ENCODE results near the gene INMT.

The INMT gene

DNA sequence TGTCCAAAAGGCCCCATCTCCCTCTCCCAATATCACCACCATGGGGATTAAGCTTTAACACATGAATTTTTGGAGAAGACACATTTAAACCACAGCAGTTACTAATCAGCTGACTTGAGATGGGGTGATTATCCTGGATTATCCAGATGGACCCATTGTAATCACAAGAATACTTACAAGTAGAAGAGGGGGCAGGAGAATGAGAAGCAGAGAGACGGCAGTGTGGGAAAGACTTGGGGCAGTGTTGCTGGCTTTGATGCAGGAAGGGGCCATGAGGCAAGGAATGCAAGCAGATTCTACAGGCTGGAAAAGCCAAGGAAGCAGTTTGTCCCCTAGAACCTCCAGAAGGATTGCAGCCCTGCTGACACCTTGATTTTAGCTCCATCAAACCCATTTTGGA lies 30.7 kb upstream of the INMT start:
- Histone ChIP-seq H4K20me1 (ENCODE audit: insufficient read depth, low read length) (no peaks in the 10 kb centered on the region), H3K9me2 (ENCODE audit: low read depth, low read length) (no peaks in the 10 kb centered on the region), H3K4me2 (ENCODE audit: low read length) (no peak overlapping the region), H3K9ac (ENCODE audit: low read length) (no peak overlapping the region), H2AFZ (ENCODE audit: low read length) (no peak overlapping the region), H3K79me2 (ENCODE audit: insufficient read depth, low read length) (no peaks in the 10 kb centered on the region), H3K36me3 (ENCODE audit: insufficient read depth, low read length) (no peaks in the 10 kb centered on the region), H3K27me3 (ENCODE audit: insufficient read depth, low read length) (peaks cover 7% of the 10 kb centered on the region; the same call in 1 of the 2 replicates), H3K9me3 (ENCODE audit: low read length) (peaks cover 3% of the 10 kb centered on the region; the same call in 1 of the 2 replicates), H3K4me3 (ENCODE audit: low read depth, low read length, poor library complexity, severe bottlenecking) (no peak overlapping the region), H3K4me1 (ENCODE audit: insufficient read depth, low read length, severe bottlenecking) (no peaks in the 10 kb centered on the region), H3F3A (ENCODE audit: insufficient read depth, low read length) (no peaks in the 10 kb centered on the region), H3K27ac (ENCODE audit: low read depth, low read length, poor library complexity, severe bottlenecking) (no peak overlapping the region)
- no peak for TF ChIP-seq EZH2 (IDR thresholded peaks at IDR 0.05; ENCODE audit: borderline replicate concordance, low read length)

DNA sequence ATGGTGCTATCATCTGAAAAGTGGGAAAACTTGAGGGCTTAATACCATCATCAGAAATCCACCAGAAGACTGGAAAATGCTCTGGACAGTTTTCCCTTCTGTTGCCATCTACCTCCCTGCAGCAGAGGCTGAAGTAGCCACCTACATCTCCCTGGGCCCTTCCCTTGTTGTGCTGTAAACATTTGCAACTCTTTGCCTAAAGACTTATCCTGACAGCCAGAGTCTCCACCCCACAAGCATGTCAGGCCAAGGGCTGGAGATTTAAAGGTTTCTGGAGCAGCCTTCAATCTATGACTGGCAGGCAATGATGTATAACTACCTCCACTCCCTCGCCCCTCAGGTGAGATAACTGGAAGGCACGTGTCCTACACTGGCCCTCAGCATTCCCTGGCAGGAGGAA lies 29.7 kb upstream of the INMT start:
- Histone ChIP-seq H3K4me2 (ENCODE audit: low read length) (no peak overlapping the region), H3K9me3 (ENCODE audit: low read length) (peaks cover 3% of the 10 kb centered on the region; the same call in 1 of the 2 replicates), H3K27ac (ENCODE audit: low read depth, low read length, poor library complexity, severe bottlenecking) (no peak overlapping the region), H3K27me3 (ENCODE audit: insufficient read depth, low read length) (peaks cover 7% of the 10 kb centered on the region; the same call in 1 of the 2 replicates), H3K4me1 (ENCODE audit: insufficient read depth, low read length, severe bottlenecking) (peaks cover 9% of the 10 kb centered on the region), H4K20me1 (ENCODE audit: insufficient read depth, low read length) (no peaks in the 10 kb centered on the region), H3F3A (ENCODE audit: insufficient read depth, low read length) (no peaks in the 10 kb centered on the region), H2AFZ (ENCODE audit: low read length) (no peak overlapping the region), H3K4me3 (ENCODE audit: low read depth, low read length, poor library complexity, severe bottlenecking) (no peak overlapping the region), H3K9ac (ENCODE audit: low read length) (no peak overlapping the region), H3K79me2 (ENCODE audit: insufficient read depth, low read length) (no peaks in the 10 kb centered on the region), H3K9me2 (ENCODE audit: low read depth, low read length) (no peaks in the 10 kb centered on the region), H3K36me3 (ENCODE audit: insufficient read depth, low read length) (no peaks in the 10 kb centered on the region)
- TF ChIP-seq EZH2 (IDR thresholded peaks at IDR 0.05; ENCODE audit: borderline replicate concordance, low read length), result no peak
- TF ChIP-seq, protein P1, sequence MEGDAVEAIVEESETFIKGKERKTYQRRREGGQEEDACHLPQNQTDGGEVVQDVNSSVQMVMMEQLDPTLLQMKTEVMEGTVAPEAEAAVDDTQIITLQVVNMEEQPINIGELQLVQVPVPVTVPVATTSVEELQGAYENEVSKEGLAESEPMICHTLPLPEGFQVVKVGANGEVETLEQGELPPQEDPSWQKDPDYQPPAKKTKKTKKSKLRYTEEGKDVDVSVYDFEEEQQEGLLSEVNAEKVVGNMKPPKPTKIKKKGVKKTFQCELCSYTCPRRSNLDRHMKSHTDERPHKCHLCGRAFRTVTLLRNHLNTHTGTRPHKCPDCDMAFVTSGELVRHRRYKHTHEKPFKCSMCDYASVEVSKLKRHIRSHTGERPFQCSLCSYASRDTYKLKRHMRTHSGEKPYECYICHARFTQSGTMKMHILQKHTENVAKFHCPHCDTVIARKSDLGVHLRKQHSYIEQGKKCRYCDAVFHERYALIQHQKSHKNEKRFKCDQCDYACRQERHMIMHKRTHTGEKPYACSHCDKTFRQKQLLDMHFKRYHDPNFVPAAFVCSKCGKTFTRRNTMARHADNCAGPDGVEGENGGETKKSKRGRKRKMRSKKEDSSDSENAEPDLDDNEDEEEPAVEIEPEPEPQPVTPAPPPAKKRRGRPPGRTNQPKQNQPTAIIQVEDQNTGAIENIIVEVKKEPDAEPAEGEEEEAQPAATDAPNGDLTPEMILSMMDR (IDR thresholded peaks at IDR 0.05; ENCODE audit: low read length), result no peak

DNA sequence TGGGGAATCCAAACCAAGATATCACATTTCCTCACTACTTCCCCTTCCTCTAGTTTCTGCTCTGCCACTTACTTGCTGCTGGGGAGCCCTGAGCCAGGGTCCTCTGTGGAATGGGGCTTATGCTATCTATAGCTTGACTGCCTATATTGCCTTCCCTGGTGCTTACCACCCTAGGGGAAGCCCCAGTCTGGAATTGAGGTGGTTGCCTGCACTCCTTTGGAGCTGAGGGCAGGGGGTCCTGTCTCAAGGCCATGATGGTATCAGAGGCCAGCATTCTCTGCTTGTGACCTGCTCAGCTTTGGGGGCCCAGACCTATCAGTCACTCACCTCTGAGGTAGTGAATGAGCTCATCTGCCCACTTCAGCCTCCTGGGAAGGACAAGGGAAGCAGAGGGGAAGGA lies 29.3 kb upstream of the INMT start:
- no peaks in the 10 kb centered on the region for H3K9me2 ChIP-seq (ENCODE audit: low read depth, low read length)
- H3K9ac ChIP-seq (ENCODE audit: low read length), result no peak overlapping the region
- no peak overlapping the region for H2AFZ ChIP-seq (ENCODE audit: low read length)
- peaks cover 7% of the 10 kb centered on the region; the same call in 1 of the 2 replicates for H3K27me3 ChIP-seq (ENCODE audit: insufficient read depth, low read length)
- H3K4me1 ChIP-seq (ENCODE audit: insufficient read depth, low read length, severe bottlenecking), result peaks cover 13% of the 10 kb centered on the region
- H3K9me3 ChIP-seq (ENCODE audit: low read length), result peaks cover 3% of the 10 kb centered on the region; the same call in 1 of the 2 replicates
- no peaks in the 10 kb centered on the region for H3K79me2 ChIP-seq (ENCODE audit: insufficient read depth, low read length)
- no peaks in the 10 kb centered on the region for H3F3A ChIP-seq (ENCODE audit: insufficient read depth, low read length)
- TF ChIP-seq, protein P1 (IDR thresholded peaks at IDR 0.05; ENCODE audit: low read length), result no peak
- TF ChIP-seq EZH2 (IDR thresholded peaks at IDR 0.05; ENCODE audit: borderline replicate concordance, low read length), result no peak
- H3K36me3 ChIP-seq (ENCODE audit: insufficient read depth, low read length), result no peaks in the 10 kb centered on the region
- H4K20me1 ChIP-seq (ENCODE audit: insufficient read depth, low read length), result no peaks in the 10 kb centered on the region
- H3K27ac ChIP-seq (ENCODE audit: low read depth, low read length, poor library complexity, severe bottlenecking), result no peak overlapping the region
- no peak overlapping the region for H3K4me3 ChIP-seq (ENCODE audit: low read depth, low read length, poor library complexity, severe bottlenecking)
- no peak overlapping the region for H3K4me2 ChIP-seq (ENCODE audit: low read length)

DNA sequence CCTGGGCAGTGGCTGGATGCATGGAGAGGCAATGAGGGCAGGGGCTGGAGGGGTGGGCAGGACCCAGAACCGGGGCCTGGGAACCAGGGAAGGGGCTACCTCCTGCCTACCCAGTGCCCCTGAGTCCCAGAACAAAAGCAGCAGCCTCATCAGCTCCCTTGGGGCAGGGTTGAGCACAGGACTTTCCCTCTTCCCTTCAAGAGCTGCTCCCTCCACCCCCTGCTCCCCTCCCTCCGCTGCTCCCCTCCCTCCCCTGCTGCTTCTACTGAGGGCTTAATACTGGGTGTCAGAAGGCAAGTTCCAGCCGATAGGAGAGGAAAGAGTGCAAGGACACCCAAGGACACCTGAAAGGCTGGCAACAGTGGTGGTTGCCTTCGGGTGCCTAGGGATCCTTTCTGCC lies 28.2 kb upstream of the INMT start:
- no peaks in the 10 kb centered on the region for H3F3A ChIP-seq (ENCODE audit: insufficient read depth, low read length)
- no peaks in the 10 kb centered on the region for H3K36me3 ChIP-seq (ENCODE audit: insufficient read depth, low read length)
- TF ChIP-seq, protein P1 (IDR thresholded peaks at IDR 0.05; ENCODE audit: low read length), result no peak
- TF ChIP-seq EZH2 (IDR thresholded peaks at IDR 0.05; ENCODE audit: borderline replicate concordance, low read length), result no peak
- H3K9me2 ChIP-seq (ENCODE audit: low read depth, low read length), result no peaks in the 10 kb centered on the region
- no peaks in the 10 kb centered on the region for H3K79me2 ChIP-seq (ENCODE audit: insufficient read depth, low read length)
- peaks cover 13% of the 10 kb centered on the region for H3K4me1 ChIP-seq (ENCODE audit: insufficient read depth, low read length, severe bottlenecking)
- H3K4me3 ChIP-seq (ENCODE audit: low read depth, low read length, poor library complexity, severe bottlenecking), result no peak overlapping the region
- no peaks in the 10 kb centered on the region for H4K20me1 ChIP-seq (ENCODE audit: insufficient read depth, low read length)
- no peak overlapping the region for H3K27ac ChIP-seq (ENCODE audit: low read depth, low read length, poor library complexity, severe bottlenecking)
- H3K9me3 ChIP-seq (ENCODE audit: low read length), result no peaks in the 10 kb centered on the region
- no peak overlapping the region for H2AFZ ChIP-seq (ENCODE audit: low read length)
- H3K4me2 ChIP-seq (ENCODE audit: low read length), result no peak overlapping the region
- no peak overlapping the region for H3K9ac ChIP-seq (ENCODE audit: low read length)
- peaks cover 7% of the 10 kb centered on the region; the same call in 1 of the 2 replicates for H3K27me3 ChIP-seq (ENCODE audit: insufficient read depth, low read length)

Measured in OCI-LY1 (cell line).